ELR (cell line): ENCODE measurements around the gene TASP1.

ENCODE experiments used
- DNase-seq: peaks from one replicate; pipeline ENCODE4 v3.0.0-alpha.2; 2015; ENCODE audit warnings: low read depth

Gene TASP1

DNA sequence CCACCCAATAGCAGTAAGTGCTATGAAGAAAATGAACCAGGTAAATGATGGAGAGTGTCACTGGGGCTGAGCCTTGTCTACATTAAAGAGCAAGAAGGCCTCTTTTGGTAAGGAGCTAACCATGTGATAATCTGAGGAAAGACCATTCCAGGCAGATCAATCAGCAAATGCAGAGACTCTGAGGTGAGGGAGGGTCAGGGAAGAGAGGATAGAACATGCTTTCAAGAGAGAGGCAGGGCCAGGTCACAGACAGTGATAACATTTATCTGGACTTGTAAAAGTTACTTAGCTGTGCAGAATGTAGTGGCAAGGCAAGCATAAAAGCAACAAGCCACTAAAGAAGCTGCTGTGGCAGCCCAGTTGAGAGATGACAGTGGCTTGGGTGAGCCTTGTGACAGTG is 197.3 kb downstream of the TASP1 start:
- DNase-seq = no peak

DNA sequence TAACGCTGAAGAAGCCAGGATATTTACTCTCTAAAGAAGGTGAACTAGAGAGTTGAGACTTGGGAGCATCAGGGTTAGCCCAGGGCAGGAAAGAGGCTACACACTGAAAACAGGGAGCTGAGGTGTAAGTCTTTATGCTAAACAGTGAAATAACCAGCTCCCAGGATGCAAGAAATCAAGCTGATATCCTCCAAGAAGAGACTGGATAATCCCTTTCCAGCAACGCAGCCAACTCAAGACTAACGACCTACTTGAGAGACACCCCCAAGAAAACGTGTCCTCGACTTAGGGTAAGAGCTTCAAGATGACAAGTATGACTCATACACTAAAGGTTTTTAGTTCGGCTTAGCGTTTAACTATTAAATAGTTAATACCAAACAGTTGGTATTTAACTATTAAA is 202.2 kb downstream of the TASP1 start:
- DNase-seq = no peak

DNA sequence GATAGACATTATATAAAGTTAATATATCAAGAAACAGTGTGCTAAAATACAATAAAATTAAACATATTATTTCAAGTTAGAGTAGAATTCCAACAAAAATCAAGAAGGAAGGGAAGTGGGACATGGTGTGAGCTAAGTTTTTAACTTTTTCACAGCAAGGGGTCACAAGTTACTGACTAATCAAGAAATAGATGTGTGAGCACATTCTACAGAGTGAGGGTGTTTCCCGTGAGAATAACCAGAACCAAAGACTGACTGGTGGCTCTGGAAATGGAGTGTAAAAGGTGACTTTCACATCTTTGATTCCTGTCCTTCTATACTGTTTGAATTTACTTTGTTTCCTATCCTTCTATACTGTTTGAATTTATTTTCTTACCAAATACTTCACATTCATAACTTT is 206.6 kb downstream of the TASP1 start:
- no peak for DNase-seq

DNA sequence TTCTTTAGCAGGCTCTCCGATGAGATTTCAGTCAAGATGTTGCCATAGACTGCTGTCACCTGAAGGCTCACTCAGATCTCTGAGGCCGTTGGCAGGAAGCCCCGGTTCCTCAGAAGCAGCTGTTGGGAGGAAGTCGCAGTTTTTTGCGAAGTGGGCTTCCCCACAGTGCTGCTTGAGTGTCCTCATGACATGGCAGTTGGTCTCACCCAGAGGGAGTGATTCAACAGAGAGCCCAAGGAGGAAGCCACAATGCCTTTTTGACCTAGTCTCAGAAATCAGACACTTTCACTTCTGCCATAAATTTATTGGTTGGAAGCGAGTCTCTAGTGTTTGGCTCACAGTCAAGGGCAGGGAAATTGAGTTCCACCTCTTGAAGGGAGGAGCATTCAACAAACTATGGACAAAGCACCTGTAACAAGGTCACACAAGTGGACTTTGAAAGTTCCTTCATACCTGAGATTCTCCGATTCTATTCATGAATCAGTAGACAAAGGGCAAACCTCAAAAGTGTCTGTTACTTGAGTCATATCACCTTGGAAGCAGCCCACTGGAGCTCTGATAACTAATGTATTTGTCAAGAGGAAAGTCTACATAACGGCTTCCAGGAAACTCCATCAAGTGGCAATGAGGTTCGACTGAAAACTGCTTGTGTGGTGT is 208.3 kb downstream of the TASP1 start:
- DNase-seq = peak; percentile 41

DNA sequence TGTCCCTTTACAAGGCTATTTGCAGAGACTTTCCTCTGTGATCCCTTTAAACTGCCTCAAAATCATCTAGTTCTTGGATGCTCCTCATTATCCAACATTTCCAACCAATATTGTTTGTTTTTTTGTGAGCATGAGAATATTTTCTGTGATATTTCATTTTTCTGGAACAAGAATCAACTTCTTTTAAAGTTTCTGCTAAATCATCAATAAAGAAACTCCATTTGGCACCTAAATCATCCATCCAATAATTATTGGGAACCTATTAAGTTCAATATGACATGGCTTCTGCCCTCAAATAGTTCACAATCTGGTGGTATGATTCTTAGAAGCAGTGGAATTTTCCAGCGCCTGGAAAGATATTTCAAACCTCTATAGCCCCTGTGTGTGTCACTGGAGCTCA is 210.0 kb downstream of the TASP1 start:
- DNase-seq = no peak

DNA sequence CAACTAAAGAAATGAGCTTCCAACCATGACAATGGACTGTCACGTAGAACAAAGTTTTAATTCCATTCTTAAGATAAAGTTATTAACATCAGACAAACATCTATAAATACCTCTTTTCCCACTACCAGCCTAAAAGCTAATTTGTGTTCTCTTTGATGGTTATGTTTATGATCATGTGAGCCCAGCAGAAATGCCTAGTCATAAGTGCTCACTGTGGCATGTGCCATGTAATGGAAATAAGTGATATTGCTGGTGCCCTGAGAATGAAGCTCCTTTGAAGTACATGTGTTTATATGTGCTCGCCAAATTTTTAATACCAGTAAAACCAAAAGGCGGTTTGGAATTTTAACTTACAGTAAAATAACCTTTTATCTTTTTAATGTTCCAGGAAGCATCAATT is 211.9 kb downstream of the TASP1 start:
- DNase-seq = no peak

DNA sequence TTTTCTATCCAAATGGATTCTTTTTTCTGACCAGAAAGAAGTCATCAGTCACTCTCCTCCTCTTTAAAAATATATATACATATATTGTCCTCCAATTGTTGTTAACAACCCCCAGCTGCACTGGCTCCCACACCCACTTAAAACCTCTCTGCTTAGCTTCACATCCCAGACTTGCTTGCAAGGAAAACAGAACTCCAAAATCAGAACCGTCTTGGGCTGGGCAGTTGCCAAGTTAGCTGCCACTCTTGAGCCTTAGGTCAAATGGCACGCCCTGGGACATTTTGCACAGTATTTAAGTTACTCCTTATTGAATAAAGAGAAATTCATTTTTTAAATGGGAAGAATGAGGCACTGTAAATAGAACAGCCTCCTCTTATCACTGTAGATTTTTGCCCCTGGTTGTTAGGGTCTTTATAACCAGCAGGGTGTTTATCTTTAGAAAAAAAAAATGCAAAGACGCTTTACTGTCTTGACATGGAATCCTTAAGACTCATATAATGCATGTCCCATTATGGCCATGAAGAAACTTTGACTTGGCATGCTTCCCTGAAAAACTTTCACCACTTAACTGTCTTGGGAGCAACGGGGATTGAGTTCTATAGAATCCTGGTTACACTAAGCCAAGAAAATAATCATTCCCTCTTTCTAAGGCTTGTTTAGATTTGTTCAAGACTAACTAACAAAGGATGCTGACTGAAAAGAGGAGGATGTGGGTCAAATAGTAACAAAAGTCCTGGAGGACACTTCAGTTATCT is 213.2 kb downstream of the TASP1 start:
- DNase-seq = no peak

DNA sequence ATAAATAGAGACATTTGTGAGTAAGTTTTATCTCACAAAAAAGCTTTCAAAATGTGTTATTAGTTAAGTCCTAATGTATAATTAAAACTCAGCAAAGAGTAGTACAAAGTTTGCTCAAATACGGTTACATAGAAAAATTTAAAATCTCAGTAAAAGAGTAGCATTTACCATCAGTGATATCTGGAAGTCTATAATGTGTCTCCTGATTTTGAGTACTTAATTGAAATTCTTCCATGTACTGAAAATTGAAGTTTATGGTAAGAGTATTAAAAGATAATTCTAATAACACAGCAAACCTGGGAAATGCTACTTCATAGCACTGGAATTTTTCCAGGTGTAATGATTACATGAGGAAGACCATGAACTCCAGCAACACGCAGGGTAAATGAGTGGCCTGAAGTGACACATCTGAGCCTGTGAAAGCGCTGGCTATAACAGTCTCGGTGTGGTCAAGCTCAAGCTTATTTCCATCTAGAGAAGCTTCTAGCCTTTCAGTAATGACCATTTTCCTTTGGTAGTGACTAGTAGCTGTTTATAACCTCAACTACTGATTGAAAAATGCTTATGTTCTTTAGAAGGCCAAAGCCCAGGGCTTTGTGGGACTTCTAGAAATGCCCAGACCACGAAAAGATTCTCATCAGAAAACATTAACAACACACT is 214.4 kb downstream of the TASP1 start:
- DNase-seq = no peak

DNA sequence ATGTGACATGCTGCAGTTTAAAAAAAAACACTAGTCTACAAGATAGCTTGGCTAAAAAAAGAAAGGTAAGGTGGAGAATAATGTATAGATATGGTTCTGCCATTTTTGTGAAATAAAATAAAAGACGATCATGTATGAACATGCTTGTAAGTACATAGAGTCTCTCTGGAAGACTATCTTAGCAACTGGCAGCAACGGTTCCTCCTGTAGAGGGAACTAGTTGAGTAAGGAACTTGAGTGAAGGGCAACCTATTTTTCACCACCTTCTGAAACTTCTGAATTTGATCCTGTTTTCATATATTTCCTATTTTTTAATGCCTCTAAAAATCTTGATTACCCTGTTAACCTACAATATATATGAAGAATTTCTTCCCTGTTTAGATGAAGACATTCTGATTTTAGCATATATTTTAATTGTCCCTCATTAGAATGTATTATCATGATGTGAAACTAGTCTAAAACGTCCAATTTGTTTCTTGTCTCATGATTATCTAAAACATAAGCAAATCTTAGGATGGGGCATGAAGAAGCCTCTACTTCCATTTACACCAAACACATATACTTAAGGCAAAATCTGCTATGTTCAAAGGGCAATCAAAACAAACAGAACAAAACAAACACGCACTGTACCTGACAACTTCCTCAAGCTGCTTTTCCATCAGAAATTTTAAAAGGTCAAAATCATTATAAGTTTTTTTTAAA is 215.1 kb downstream of the TASP1 start:
- DNase-seq = no peak

DNA sequence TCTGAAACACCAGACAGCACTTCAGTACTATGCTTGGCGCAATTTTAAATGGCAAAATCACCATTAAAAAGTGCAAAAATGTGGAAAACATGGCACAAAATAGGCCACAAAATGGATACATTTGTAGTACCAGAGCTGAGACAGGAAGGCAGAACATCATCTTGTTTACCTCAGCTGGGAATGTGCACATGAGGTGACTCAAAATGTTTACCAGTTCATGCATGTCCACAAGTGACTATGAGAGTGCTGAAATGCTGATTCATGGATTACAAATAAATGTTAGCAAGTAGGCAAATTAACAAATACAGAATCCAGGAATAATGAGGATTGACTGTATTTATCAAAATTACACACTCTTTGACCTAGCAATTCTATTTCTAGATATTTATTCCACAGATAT is 216.1 kb downstream of the TASP1 start:
- peak; percentile 36 for DNase-seq

DNA sequence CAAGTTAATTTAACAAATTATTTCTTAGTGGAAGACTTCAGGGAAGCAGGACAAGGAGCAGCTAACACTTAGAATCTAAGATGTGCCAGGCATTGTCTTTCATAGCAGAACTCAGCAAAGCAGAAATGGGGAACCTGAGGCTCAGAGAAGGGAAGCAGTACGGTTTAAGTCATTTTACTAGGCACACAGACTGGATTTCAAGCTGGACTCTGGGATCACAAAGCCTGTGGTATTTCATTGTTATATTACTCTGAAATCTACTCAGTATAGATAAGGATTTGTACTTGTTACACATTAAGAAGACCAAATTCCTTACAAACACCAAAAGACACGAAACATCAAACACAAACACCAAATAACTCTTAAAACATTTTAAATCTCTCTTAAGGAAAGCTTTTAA is 218.1 kb downstream of the TASP1 start:
- no peak for DNase-seq

DNA sequence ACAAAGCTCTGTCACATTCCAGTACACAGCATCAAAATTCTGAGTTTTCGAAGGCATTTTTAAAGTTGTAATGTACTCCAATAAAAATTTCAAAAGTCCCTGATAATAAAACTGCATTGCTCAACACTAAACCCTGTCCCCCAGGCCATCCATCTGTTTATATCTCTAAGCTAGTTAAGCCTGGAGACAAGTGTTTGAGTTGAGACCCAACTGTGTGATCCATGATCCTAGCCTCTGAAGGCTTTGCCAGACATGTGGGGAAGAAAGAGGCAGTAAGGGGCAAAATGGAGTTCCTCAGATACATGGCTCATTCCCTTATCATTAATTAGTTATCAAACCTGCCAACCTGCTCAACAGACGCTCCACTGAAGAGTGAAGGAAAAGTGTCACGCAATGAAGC is 219.3 kb downstream of the TASP1 start:
- no peak for DNase-seq

DNA sequence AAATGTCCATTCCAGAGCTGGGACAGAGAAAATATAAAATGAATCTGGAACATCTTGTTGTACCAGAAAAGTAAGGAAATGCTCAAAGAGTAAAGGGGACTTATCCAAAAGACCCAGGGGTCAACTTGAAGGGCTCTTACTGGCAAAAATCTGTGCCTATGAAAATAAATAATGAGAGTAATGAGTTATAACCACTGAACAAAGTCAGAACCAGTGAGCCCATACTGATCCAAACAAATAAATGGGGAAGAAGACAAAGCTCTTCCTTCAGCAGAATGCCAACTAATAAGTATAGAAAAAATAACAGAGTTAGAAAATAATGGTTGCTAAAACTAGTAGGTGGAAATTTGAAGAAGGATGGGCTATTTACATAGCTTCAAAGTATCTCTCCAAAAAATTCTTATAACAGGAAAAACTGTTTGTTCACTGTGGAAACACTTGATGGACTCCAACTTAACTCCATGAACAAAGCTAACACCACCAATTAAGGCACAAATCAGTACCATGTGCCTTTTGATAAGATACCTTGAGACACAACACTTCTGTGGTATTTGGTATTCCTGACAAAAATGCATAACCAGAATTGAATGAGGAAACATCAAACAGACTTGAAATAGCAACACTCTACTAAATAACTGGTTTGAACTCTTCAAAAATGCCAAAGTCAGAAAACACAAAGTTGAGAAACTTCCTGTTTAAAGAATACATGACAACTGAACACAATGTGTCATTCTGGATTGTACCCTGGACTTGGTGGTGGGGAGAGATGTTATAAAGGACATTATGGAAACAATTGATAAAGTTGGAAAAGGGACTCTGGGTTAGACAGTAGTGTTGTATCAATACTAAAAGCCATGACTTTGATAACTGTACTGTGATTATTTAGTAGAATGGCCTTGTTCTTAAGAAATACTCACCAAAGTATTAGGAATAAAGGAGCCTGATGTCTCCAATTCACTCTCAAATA is 220.2 kb downstream of the TASP1 start:
- no peak for DNase-seq

DNA sequence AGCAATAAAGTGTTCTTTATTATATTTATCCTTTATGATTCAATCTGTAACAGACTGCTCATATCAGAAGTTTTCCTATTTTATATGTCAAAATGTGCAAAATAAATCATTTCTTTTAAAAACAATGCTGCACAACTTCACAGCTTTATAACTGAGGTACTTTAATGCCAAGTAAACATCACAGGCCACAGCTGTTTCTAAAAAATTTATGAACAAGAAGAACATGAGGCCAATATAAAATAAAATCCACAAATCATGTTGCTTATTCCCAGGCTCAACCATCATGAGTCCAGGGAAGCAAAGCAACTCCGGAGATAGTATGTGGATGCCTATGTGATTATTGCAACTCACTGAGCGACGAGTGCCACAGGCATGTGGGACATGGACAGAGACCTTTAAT is 222.2 kb downstream of the TASP1 start:
- DNase-seq = no peak

DNA sequence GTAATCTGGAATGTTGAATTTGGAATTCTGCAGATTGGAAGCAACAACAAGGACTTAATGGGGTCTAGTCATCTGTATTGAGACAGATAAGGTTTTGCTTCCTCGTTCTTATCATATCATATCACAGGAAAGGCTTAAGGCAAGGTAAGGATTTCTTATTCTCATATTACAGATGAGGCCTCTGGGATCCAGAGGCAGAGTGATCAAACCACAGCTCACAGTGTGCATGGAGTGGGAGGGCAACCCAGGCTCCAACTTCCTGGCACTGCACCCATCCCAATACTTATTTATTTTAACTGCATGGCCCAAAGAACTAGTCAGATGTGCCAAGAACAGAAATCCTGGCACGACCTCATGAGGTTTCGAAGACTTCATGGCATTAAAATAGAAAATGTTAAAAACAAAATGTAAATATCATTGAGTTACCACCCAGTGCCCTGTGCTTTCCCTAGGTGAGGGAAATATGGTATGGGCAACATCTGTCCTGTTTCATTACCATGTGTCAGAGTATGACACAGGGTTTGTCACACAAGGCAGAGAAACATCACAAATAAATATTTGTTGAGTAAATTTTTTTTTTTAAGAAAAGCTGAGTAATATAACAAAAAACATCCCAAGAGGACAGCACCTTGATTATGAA is 225.8 kb downstream of the TASP1 start:
- DNase-seq = no peak

DNA sequence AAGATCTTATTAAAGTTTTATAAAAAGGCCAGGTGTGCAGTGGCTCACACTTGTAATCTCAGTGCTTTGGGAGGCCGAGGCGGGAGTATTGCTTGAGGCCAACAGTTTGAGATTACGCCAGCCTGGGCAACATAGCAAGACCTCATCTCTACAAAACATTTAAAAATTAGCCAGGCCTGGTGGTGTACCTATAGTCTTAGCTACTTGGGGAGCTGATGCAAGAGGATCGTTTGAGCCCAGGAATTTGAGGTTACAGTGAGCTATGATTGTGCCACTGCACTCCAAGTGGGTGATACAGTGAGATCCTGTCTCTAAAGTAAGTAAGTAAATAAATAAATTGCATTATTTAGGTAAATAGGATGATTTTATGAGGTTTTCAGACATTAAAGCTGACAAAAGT is 234.4 kb downstream of the TASP1 start:
- no peak for DNase-seq

DNA sequence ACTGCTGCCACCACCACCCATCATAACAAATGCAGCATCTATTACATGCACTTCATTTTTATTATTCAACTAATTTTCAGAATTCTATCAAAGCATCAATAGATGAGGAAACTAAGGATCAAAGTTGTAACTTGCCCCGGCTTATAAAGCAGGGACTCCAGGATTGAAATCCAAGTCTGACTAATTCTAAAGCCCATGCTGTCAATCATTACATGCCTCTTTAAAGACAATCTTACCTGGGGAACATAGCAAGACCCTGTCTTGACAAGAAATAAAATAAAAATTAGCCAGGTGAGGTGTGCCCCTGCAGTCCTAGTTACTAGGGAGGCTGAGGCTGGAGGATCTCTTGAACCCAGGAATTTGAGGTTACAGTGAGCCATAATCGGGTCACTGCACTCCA is 235.3 kb downstream of the TASP1 start:
- DNase-seq = no peak

DNA sequence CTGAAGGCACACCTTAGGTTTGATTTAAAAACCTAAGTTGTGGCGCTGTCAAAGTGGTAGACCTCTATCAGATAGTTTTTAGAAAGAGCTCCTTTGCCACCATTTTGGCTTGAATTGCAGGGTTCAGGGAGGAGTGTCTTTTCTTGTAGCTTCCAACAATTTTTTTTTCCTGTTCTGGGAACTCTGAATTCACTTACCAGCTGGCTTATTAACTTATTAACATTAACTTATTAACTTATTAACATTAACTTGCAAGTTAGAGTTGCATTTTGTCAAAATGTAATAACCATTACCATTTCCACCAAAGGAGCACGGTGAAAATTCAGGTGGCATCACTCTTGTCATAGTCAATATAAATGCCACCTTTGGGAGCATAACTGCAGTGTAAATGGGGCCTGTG is 235.7 kb downstream of the TASP1 start:
- no peak for DNase-seq

DNA sequence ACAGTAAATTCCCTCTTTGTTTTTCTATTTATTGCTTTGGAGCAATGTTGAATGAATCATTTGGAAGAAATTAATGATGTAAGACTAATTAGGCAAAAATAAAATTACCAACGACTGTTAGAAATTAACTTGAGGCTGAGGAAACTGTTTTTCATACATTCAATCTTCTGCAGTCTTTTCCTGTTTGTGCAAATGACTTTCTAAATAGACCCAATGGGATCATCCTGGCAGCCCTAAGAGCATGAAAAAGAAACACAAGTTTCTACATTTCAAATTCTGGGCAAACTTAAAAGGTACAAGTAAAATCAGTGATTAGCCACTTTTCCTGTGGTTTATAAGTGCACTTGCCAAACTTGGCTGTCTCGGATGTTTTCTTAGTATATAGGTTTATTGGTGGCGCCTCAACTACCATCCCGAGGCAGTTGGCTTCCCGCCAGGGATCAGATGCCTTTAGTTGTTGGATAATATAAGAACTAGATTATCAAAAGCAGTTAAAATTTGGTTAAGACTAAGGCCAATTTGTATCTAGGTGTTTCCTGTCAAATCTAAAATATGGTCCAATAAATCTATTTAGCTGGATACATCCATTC is 236.5 kb downstream of the TASP1 start:
- DNase-seq = no peak

DNA sequence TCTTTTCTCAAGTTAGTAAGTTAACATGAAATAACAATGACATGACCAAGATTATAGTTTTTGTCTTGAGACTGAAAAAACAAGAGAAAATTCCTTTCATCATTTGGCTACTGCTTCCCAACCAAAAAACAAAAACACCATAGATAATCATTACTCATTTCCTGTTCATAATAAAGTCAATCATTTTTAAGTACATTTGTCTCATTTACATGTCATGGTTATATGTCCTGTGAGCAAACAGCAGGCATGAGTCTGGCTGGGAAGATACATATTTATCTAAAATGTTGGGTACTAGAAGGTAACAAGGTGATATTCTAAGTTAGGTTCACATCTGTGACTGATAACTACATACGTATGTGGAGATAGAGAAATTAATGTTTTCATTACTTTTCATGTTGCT is 237.1 kb downstream of the TASP1 start:
- DNase-seq = peak; percentile 25

DNA sequence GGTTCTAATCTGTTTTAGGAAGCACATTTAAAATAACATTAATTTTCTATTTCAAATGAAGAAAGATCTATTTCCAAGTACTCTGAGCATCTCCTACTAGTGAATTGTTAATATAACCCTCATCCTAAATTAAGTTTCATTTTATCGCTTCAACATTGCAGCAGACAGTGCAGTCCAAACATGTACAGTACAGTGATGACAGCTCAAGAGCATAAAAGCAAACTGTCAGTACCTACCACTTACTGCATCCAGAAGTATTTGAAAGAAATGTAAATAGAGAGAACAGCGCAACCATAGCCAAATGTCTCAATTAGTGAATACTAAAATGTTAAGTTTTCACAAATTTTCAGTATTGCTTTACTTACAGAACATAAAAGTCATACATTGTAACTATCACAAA is 238.3 kb downstream of the TASP1 start:
- DNase-seq = no peak
